HG02759 (cell line): ENCODE results near the gene SLC2A2.

Experiments
- ATAC-seq: cut with Tn5 transposase; IDR thresholded peaks from one replicate; pipeline ENCODE4 v1.9.1; 2021; ENCODE audit warnings: mild to moderate bottlenecking, moderate library complexity; ENCODE audit not compliant: unreplicated experiment

The SLC2A2 gene

GRCh38 chr3:171038342-171038741, 11.8 kb upstream of the SLC2A2 start:
- no peak for ATAC-seq

- ATAC-seq = no peak
Observed at GRCh38 chr3:171028779-171029232, 2.3 kb upstream of the SLC2A2 start.

- ATAC-seq = peak; percentile 69
Observed at GRCh38 chr3:171028025-171028778, 1.7 kb upstream of the SLC2A2 start.

- ATAC-seq = no peak
Observed at GRCh38 chr3:171023566-171023965, 3.0 kb downstream of the SLC2A2 start.

- ATAC-seq = no peak
Observed at GRCh38 chr3:171021377-171021776, 5.1 kb downstream of the SLC2A2 start.

- no peak for ATAC-seq
Observed at GRCh38 chr3:171018156-171018935, 8.2 kb downstream of the SLC2A2 start.

GRCh38 chr3:171013822-171014748, 12.4 kb downstream of the SLC2A2 start:
- no peak for ATAC-seq

GRCh38 chr3:171011873-171012336, 14.6 kb downstream of the SLC2A2 start:
- no peak for ATAC-seq

GRCh38 chr3:171011109-171011872, 15.2 kb downstream of the SLC2A2 start:
- ATAC-seq = no peak

GRCh38 chr3:171007316-171007715, 19.2 kb downstream of the SLC2A2 start:
- ATAC-seq = no peak

- ATAC-seq = no peak
Observed at GRCh38 chr3:171005648-171006047, 20.9 kb downstream of the SLC2A2 start.

- ATAC-seq = peak; percentile 78
Observed at GRCh38 chr3:171001957-171002694, 24.4 kb downstream of the SLC2A2 start.

GRCh38 chr3:171001250-171001893, 25.1 kb downstream of the SLC2A2 start:
- no peak for ATAC-seq

- ATAC-seq = no peak
Observed at GRCh38 chr3:171000281-171000680, 26.2 kb downstream of the SLC2A2 start.

- ATAC-seq = no peak
Observed at GRCh38 chr3:170999737-171000242, 26.7 kb downstream of the SLC2A2 start.

GRCh38 chr3:170997961-170998913, 28.3 kb downstream of the SLC2A2 start:
- ATAC-seq = no peak

GRCh38 chr3:170992854-170993253, 33.7 kb downstream of the SLC2A2 start:
- ATAC-seq = no peak

- no peak for ATAC-seq
Observed at GRCh38 chr3:170991664-170992063, 34.9 kb downstream of the SLC2A2 start.
